ENCODE measurements around the gene MYO7B.

MYO7B gene

GRCh38 chr2:127655209-127656073 is 120.0 kb downstream of the MYO7B start:
- TF ChIP-seq, protein P1, sequence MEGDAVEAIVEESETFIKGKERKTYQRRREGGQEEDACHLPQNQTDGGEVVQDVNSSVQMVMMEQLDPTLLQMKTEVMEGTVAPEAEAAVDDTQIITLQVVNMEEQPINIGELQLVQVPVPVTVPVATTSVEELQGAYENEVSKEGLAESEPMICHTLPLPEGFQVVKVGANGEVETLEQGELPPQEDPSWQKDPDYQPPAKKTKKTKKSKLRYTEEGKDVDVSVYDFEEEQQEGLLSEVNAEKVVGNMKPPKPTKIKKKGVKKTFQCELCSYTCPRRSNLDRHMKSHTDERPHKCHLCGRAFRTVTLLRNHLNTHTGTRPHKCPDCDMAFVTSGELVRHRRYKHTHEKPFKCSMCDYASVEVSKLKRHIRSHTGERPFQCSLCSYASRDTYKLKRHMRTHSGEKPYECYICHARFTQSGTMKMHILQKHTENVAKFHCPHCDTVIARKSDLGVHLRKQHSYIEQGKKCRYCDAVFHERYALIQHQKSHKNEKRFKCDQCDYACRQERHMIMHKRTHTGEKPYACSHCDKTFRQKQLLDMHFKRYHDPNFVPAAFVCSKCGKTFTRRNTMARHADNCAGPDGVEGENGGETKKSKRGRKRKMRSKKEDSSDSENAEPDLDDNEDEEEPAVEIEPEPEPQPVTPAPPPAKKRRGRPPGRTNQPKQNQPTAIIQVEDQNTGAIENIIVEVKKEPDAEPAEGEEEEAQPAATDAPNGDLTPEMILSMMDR (IDR thresholded peaks at IDR 0.05; ENCODE audit: poor library complexity, severe bottlenecking): no peak
- DNase-seq (ENCODE audit: low spot score) (no peak), ATAC-seq (ENCODE audit: low read depth) (no peak)
- Histone ChIP-seq H3K4me3 (ENCODE audit: severe bottlenecking) (no peak overlapping the region), H3K36me3 (ENCODE audit: low read depth) (no peaks in the 10 kb centered on the region), H3K27ac (ENCODE audit: poor library complexity, severe bottlenecking) (no peak overlapping the region), H3K9me3 (ENCODE audit: severe bottlenecking) (no peaks in the 10 kb centered on the region), H3K27me3 (ENCODE audit: insufficient read depth, poor library complexity, severe bottlenecking) (no peaks in the 10 kb centered on the region), H3K4me1 (ENCODE audit: insufficient read depth, poor library complexity, severe bottlenecking) (no peaks in the 10 kb centered on the region)

GRCh38 chr2:127656569-127657231 is 121.2 kb downstream of the MYO7B start:
- Histone ChIP-seq H3K27ac (ENCODE audit: poor library complexity, severe bottlenecking) (no peak overlapping the region), H3K4me3 (ENCODE audit: severe bottlenecking) (no peak overlapping the region), H3K36me3 (ENCODE audit: low read depth) (no peaks in the 10 kb centered on the region), H3K4me1 (ENCODE audit: insufficient read depth, poor library complexity, severe bottlenecking) (no peaks in the 10 kb centered on the region), H3K27me3 (ENCODE audit: insufficient read depth, poor library complexity, severe bottlenecking) (no peaks in the 10 kb centered on the region), H3K9me3 (ENCODE audit: severe bottlenecking) (no peaks in the 10 kb centered on the region)
- TF ChIP-seq, protein P1 (IDR thresholded peaks at IDR 0.05; ENCODE audit: poor library complexity, severe bottlenecking): no peak
- ATAC-seq (ENCODE audit: low read depth): no peak
- DNase-seq (ENCODE audit: low spot score): no peak

- TF ChIP-seq, protein P1 (IDR thresholded peaks at IDR 0.05; ENCODE audit: poor library complexity, severe bottlenecking): no peak
- no peak for ATAC-seq (ENCODE audit: low read depth)
- no peak for DNase-seq (ENCODE audit: low spot score)
- no peaks in the 10 kb centered on the region for H3K9me3 ChIP-seq (ENCODE audit: severe bottlenecking)
- no peaks in the 10 kb centered on the region for H3K4me1 ChIP-seq (ENCODE audit: insufficient read depth, poor library complexity, severe bottlenecking)
- H3K4me3 ChIP-seq (ENCODE audit: severe bottlenecking): no peak overlapping the region
- H3K36me3 ChIP-seq (ENCODE audit: low read depth): no peaks in the 10 kb centered on the region
- no peak overlapping the region for H3K27ac ChIP-seq (ENCODE audit: poor library complexity, severe bottlenecking)
- H3K27me3 ChIP-seq (ENCODE audit: insufficient read depth, poor library complexity, severe bottlenecking): no peaks in the 10 kb centered on the region
Observed at GRCh38 chr2:127657232-127657595, 121.7 kb downstream of the MYO7B start.

DNA sequence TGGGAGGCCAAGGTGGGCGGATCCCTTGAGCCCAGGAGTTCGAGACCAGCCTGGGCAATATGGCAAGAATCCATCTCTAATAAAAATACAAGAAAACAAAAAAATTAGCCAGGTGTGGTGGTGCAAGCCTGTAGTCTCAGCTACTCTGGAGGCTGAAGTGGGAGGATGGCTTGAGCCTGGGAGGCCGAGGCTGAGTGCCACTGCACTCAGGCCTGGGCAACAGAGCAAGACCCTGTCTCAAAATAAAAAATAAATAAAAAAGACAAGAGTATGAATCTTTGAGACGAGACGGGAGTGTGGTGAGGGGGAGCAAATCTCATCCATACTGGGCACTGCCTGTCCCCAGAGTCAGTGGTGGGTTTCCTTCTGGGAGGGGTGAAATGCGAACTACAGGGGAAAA is 122.7 kb downstream of the MYO7B start:
- Histone ChIP-seq H3K9me3 (ENCODE audit: severe bottlenecking) (no peaks in the 10 kb centered on the region), H3K27ac (ENCODE audit: poor library complexity, severe bottlenecking) (no peak overlapping the region), H3K4me3 (ENCODE audit: severe bottlenecking) (no peak overlapping the region), H3K36me3 (ENCODE audit: low read depth) (no peaks in the 10 kb centered on the region), H3K27me3 (ENCODE audit: insufficient read depth, poor library complexity, severe bottlenecking) (no peaks in the 10 kb centered on the region), H3K4me1 (ENCODE audit: insufficient read depth, poor library complexity, severe bottlenecking) (no peaks in the 10 kb centered on the region)
- no peak for ATAC-seq (ENCODE audit: low read depth)
- TF ChIP-seq, protein P1 (IDR thresholded peaks at IDR 0.05; ENCODE audit: poor library complexity, severe bottlenecking): no peak
- DNase-seq (ENCODE audit: low spot score): no peak
